Loucy (cell line): ENCODE measurements around the gene MICU1.

ENCODE experiments used
- CTCF ChIP-seq: fragments of 200-600 bp; sonication (generic); conservative IDR thresholded peaks from 2 replicates; pipeline ENCODE4 v1.5.1; 2014; ENCODE audit warnings: mild to moderate bottlenecking, antibody characterized with exemption, low read length
- EZH2phosphoT487 ChIP-seq: fragments of 200-600 bp; IDR thresholded peaks from 2 replicates; pipeline ENCODE4 v1.6.1; 2018; ENCODE audit warnings: antibody characterized with exemption, mild to moderate bottlenecking, moderate library complexity, borderline replicate concordance

- no peak for TF ChIP-seq CTCF
- TF ChIP-seq EZH2phosphoT487 = no peak
These were observed 33.0 kb upstream of the MICU1 start for GRCh38 chr10:72658696-72659400.
